ENCODE data around the gene SUMO3. TPM values are rescaled to one million over a fixed set of nuclear protein-coding genes. Genes with fewer than 3 reads are reported as not detected.
"Not testable (repeated sequence)": the region's sequence is repeated elsewhere in the genome, so short reads cannot be mapped to it uniquely, and the experiment has no call there.

SUMO3 gene
- total RNA-seq, 1 experiment from 2014 or later, result 70.3 TPM

DNA sequence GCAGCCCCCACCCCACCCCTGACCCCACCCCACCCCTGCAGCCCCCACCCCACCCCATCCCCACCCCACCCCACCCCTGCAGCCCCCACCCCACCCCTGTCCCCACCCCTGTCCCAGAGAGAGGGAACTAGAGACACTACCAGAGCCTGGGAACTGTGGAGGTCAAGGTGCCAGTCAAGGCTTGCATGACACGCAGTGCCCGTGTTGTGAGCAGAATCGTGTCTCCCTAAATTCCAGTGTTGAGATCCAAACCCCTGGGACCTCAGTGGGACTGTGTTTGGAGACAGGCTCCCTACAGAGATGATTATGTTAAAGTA, 18.4 kb upstream of the SUMO3 start:
- no peaks in the 10 kb centered on the region for H4K20me1 ChIP-seq (ENCODE audit: insufficient read depth, low read depth, low read length)
- no peaks in the 10 kb centered on the region for H3K36me3 ChIP-seq (ENCODE audit: insufficient read depth, low read length)
- no peak overlapping the region for H3K4me2 ChIP-seq (ENCODE audit: low read depth, low read length, poor library complexity, severe bottlenecking)
- no peaks in the 10 kb centered on the region for H3K9me3 ChIP-seq (ENCODE audit: low read length)
- no peak overlapping the region for H3K4me3 ChIP-seq (ENCODE audit: low read length)
- no peak overlapping the region for H3K27ac ChIP-seq (ENCODE audit: low read length)
- no peaks in the 10 kb centered on the region for H3K9me2 ChIP-seq (replicated peaks; ENCODE audit: insufficient read depth, low read length)
- peaks cover 5% of the 10 kb centered on the region for H3K4me1 ChIP-seq (ENCODE audit: low read length)
- no peaks in the 10 kb centered on the region for H3K27me3 ChIP-seq (ENCODE audit: low read length)
- no peaks in the 10 kb centered on the region for H3K79me2 ChIP-seq (ENCODE audit: low read length)
- no peak overlapping the region for H3K9ac ChIP-seq (ENCODE audit: low read length)
- no peak overlapping the region for H2AFZ ChIP-seq (ENCODE audit: low read length)
- no peak for DNase-seq

DNA sequence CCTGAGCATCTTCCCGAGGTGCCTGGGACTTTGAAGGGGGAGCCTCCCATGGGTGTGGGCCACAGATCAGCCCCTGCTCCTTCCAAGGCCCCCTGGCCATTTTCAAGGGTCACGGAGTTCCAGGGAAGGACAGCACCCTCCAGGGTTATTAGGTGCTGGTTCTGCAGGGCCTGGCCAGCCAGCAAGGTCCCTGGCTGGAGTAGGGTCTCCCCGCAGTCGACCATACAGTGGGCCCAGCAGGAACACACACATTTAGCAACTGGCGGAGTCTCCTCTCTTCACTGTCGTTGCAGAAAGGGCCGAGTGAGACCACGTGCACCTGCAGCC, 17.7 kb upstream of the SUMO3 start:
- Histone ChIP-seq H3K4me1 (ENCODE audit: low read length) (peaks cover 9% of the 10 kb centered on the region), H3K79me2 (ENCODE audit: low read length) (no peaks in the 10 kb centered on the region), H2AFZ (ENCODE audit: low read length) (no peak overlapping the region), H3K4me2 (ENCODE audit: low read depth, low read length, poor library complexity, severe bottlenecking) (no peak overlapping the region), H3K9ac (ENCODE audit: low read length) (no peak overlapping the region), H3K36me3 (ENCODE audit: insufficient read depth, low read length) (no peaks in the 10 kb centered on the region), H3K27me3 (ENCODE audit: low read length) (no peaks in the 10 kb centered on the region), H3K4me3 (ENCODE audit: low read length) (no peak overlapping the region), H4K20me1 (ENCODE audit: insufficient read depth, low read depth, low read length) (no peaks in the 10 kb centered on the region), H3K9me3 (ENCODE audit: low read length) (no peaks in the 10 kb centered on the region), H3K27ac (ENCODE audit: low read length) (no peak overlapping the region), H3K9me2 (replicated peaks; ENCODE audit: insufficient read depth, low read length) (no peaks in the 10 kb centered on the region)
- DNase-seq, result no peak

DNA sequence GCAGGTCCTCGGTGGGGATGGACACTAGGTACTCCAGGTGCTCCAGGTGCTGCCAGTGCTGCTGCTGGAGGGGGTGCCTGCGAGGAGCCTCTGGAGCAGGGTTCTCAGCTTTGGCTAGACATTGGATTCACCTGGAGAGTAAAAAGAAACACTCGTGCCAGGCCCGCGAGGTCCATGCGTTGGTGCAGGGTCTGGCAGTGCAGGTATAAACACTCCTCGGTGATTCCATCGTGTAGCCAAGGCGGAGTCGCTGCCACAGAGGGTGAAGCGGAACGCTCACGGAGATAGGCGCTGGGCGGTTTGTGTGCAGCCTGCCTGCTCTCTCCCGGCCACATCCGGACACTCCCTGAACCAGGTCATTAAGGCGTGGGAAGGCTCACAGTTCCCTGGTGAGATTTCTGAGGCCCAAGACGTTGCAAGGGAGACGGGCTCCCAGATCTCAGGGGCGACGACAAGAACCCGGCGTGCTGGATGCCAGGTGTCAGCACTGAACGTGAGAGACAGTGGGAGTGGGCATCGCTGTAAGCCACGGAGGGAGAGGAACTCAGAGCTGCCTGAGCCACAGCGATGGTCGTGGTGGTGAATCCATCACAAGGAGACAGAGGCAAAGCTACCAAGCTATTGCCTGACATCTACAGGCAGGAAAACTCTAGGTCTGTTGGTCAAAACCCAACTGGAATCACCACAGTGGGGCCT, 17.2 kb upstream of the SUMO3 start:
- H3K4me2 ChIP-seq (ENCODE audit: low read depth, low read length, poor library complexity, severe bottlenecking), result no peak overlapping the region
- no peak overlapping the region for H3K9ac ChIP-seq (ENCODE audit: low read length)
- DNase-seq, result no peak
- H3K27ac ChIP-seq (ENCODE audit: low read length), result no peak overlapping the region
- H3K9me3 ChIP-seq (ENCODE audit: low read length), result no peaks in the 10 kb centered on the region
- no peak overlapping the region for H3K4me3 ChIP-seq (ENCODE audit: low read length)
- no peaks in the 10 kb centered on the region for H3K9me2 ChIP-seq (replicated peaks; ENCODE audit: insufficient read depth, low read length)
- no peaks in the 10 kb centered on the region for H3K36me3 ChIP-seq (ENCODE audit: insufficient read depth, low read length)
- no peaks in the 10 kb centered on the region for H3K27me3 ChIP-seq (ENCODE audit: low read length)
- H4K20me1 ChIP-seq (ENCODE audit: insufficient read depth, low read depth, low read length), result no peaks in the 10 kb centered on the region
- no peak overlapping the region for H2AFZ ChIP-seq (ENCODE audit: low read length)
- H3K79me2 ChIP-seq (ENCODE audit: low read length), result no peaks in the 10 kb centered on the region
- H3K4me1 ChIP-seq (ENCODE audit: low read length), result peaks cover 9% of the 10 kb centered on the region

DNA sequence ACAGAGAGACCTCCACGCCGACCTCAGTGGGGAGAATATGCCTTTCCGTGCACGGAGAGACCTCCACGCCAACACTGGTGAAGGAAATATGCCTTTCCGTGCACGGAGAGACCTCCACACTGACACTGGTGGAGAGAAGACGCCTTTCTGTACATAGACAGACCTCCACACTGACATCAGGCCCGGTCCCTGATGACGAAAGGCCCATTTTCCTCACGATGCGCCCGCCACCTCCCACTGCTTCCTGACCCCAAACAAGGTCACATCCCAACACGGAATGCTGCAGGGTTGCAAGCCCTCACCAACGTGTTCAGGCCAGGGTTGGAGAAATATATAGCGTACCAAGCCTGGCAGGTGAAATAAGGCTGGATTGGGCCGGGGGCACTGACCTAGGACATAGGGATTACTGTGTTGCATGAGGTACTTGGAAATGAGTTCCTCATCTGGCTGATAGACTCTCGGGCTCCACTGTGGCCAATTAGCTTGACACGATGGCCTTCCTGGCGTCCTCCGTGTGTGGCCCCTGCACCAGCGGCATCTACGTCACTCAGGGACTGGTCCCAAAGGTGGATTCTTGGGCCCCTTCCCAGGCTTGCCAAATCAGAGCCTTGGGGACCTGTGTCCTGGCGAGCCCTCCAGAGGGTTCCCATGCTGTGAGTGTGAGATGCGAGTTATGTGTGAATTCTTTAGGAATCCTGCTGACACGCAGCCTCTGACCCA, 16.5 kb upstream of the SUMO3 start:
- Histone ChIP-seq H3K36me3 (ENCODE audit: insufficient read depth, low read length) (no peaks in the 10 kb centered on the region), H4K20me1 (ENCODE audit: insufficient read depth, low read depth, low read length) (no peaks in the 10 kb centered on the region), H3K4me2 (ENCODE audit: low read depth, low read length, poor library complexity, severe bottlenecking) (no peak overlapping the region), H3K4me3 (ENCODE audit: low read length) (no peak overlapping the region), H2AFZ (ENCODE audit: low read length) (no peak overlapping the region), H3K27me3 (ENCODE audit: low read length) (no peaks in the 10 kb centered on the region), H3K9me3 (ENCODE audit: low read length) (no peaks in the 10 kb centered on the region), H3K9me2 (replicated peaks; ENCODE audit: insufficient read depth, low read length) (no peaks in the 10 kb centered on the region), H3K79me2 (ENCODE audit: low read length) (no peaks in the 10 kb centered on the region), H3K9ac (ENCODE audit: low read length) (no peak overlapping the region), H3K4me1 (ENCODE audit: low read length) (peaks cover 9% of the 10 kb centered on the region), H3K27ac (ENCODE audit: low read length) (no peak overlapping the region)
- no peak for DNase-seq

DNA sequence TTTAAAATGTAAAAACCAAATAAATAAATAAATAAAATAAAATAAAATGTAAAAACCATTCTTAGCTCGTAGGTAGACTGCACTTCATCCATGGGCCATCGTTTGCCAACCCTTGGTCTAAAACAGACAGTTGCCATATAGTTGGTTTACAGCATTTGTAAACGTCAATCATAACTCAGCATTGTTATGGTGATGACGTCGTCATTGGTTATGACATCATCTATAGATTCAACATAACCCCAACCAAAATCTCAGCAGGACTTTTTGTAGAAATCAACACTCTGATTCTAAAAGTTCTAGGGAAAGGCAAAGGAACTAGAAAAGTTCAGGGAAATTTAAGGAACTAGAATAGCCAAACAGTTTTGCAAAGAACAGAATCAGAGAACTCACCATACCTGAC, 15.8 kb upstream of the SUMO3 start:
- Histone ChIP-seq H3K79me2 (ENCODE audit: low read length) (no peaks in the 10 kb centered on the region), H2AFZ (ENCODE audit: low read length) (no peak overlapping the region), H3K27ac (ENCODE audit: low read length) (no peak overlapping the region), H3K4me3 (ENCODE audit: low read length) (no peak overlapping the region), H3K4me1 (ENCODE audit: low read length) (peaks cover 9% of the 10 kb centered on the region), H3K9ac (ENCODE audit: low read length) (no peak overlapping the region), H3K36me3 (ENCODE audit: insufficient read depth, low read length) (no peaks in the 10 kb centered on the region), H3K9me3 (ENCODE audit: low read length) (peaks cover 4% of the 10 kb centered on the region), H4K20me1 (ENCODE audit: insufficient read depth, low read depth, low read length) (no peaks in the 10 kb centered on the region), H3K4me2 (ENCODE audit: low read depth, low read length, poor library complexity, severe bottlenecking) (no peak overlapping the region), H3K27me3 (ENCODE audit: low read length) (peaks cover 3% of the 10 kb centered on the region; the same call in 1 of the 2 replicates), H3K9me2 (replicated peaks; ENCODE audit: insufficient read depth, low read length) (no peaks in the 10 kb centered on the region)
- DNase-seq, result no peak

DNA sequence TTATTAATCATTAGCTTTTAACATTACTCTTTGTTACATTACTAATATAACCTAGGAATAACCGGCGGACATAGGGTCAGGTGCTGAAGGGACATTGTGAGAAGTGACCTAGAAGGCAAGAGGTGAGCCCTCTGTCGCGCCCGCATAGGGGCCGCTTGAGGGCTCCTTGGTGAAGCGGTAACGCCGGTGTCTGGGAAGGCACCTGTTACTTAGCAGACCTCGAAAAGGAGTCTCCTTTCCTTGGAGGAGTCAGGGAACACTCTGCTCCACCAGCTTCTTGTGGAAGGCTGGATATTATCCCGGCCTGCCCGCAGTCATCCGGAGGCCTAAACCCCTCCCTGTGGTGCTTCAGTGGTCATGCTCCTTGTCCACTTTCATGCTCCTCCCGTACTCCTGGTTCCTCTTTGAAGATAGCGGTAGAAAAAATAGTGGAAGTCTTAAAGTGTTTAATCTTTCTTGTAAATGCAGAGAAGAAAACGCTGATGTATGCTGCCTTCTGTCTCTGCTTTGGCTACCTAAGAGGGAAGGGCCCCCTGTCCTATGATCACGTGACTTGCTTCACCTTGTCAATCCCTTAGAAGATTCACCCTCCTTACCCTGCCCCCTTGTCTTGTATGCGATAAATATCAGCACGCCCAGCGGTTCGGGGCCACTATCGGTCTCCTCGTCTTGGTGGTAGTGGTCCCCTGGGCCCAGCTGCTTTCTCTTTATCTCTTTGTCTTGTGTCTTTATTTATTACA, 14.8 kb upstream of the SUMO3 start:
- H4K20me1 ChIP-seq (ENCODE audit: insufficient read depth, low read depth, low read length); DNase-seq; H3K4me3 ChIP-seq (ENCODE audit: low read length); H3K79me2 ChIP-seq (ENCODE audit: low read length); H3K27me3 ChIP-seq (ENCODE audit: low read length); H3K9me2 ChIP-seq (replicated peaks; ENCODE audit: insufficient read depth, low read length); H3K4me2 ChIP-seq (ENCODE audit: low read depth, low read length, poor library complexity, severe bottlenecking); H2AFZ ChIP-seq (ENCODE audit: low read length); H3K27ac ChIP-seq (ENCODE audit: low read length); H3K4me1 ChIP-seq (ENCODE audit: low read length); H3K36me3 ChIP-seq (ENCODE audit: insufficient read depth, low read length); H3K9ac ChIP-seq (ENCODE audit: low read length): not testable (repeated sequence)
- peaks cover 12% of the 10 kb centered on the region for H3K9me3 ChIP-seq (ENCODE audit: low read length)

DNA sequence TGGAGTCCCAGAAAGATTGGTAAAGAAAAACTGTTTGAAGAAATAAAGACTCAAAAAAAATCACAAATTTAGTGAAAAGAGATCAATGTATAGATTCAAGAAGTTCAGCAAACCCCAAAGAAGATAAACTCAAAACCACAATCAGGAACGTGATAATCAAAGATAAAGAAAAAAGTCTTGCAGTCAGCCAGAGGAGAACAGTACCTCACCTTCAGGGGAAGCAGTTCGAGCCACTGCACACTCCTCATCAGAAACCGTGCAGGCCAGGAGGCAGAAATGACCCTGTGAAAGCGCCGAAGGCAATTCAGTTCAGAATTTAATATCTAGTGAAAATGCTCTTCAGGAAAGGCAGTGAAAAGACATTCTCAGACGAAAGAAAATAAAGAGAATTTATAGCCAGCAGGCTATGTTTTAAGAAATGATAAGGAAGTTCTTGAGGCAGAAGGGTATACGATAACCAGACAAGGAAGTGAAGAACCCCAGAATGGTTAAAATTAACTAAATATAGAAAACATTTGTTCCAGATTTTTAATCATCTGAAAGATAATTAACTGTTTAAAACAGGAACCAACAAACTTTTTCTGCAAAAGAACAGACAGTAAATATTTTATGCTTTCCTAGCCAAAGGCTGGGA, 13.5 kb upstream of the SUMO3 start:
- no peak overlapping the region for H3K4me3 ChIP-seq (ENCODE audit: low read length)
- H3K27ac ChIP-seq (ENCODE audit: low read length), result no peak overlapping the region
- no peaks in the 10 kb centered on the region for H4K20me1 ChIP-seq (ENCODE audit: insufficient read depth, low read depth, low read length)
- no peaks in the 10 kb centered on the region for H3K9me2 ChIP-seq (replicated peaks; ENCODE audit: insufficient read depth, low read length)
- H3K36me3 ChIP-seq (ENCODE audit: insufficient read depth, low read length), result no peaks in the 10 kb centered on the region
- H3K9ac ChIP-seq (ENCODE audit: low read length), result no peak overlapping the region
- H3K4me1 ChIP-seq (ENCODE audit: low read length), result peaks cover 9% of the 10 kb centered on the region
- peaks cover 10% of the 10 kb centered on the region; the same call in 1 of the 2 replicates for H3K27me3 ChIP-seq (ENCODE audit: low read length)
- H3K9me3 ChIP-seq (ENCODE audit: low read length), result peaks cover 12% of the 10 kb centered on the region
- no peak for DNase-seq
- no peaks in the 10 kb centered on the region for H3K79me2 ChIP-seq (ENCODE audit: low read length)
- H2AFZ ChIP-seq (ENCODE audit: low read length), result no peak overlapping the region
- peak overlapping the region; percentile 16 for H3K4me2 ChIP-seq (ENCODE audit: low read depth, low read length, poor library complexity, severe bottlenecking)

DNA sequence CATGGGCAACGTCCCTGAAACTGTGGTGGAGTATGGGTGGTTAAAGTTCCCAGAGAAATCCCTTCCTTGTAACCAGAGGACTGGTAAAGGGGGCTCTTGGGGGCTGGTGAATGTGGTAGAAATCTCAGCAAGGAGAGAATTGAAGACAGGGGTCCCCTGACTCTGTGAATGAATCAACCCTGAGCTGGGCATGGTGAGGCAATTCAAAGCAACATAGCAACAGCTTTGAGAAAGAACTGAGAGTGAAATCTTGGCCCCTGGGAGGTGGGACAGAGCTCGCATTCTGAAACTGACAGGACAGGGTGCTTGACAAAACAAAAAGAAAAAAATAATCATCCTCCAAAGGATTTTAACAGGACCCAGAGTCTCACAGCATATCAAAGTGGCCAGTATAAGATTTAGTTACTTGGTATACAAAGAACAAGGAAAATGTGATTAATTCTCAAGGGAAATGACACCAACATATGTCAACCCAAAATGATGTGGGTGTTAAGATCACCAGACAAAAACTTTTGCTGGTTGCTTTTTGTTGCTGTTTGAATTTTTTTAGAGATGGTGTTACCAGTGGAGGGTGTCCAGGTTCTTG, 11.7 kb upstream of the SUMO3 start:
- Histone ChIP-seq H3K9ac (ENCODE audit: low read length) (no peak overlapping the region), H3K4me2 (ENCODE audit: low read depth, low read length, poor library complexity, severe bottlenecking) (no peak overlapping the region), H3K79me2 (ENCODE audit: low read length) (no peaks in the 10 kb centered on the region), H2AFZ (ENCODE audit: low read length) (no peak overlapping the region), H3K9me2 (replicated peaks; ENCODE audit: insufficient read depth, low read length) (no peaks in the 10 kb centered on the region), H3K27ac (ENCODE audit: low read length) (no peak overlapping the region), H3K27me3 (ENCODE audit: low read length) (peaks cover 10% of the 10 kb centered on the region; the same call in 1 of the 2 replicates), H3K9me3 (ENCODE audit: low read length) (peaks cover 12% of the 10 kb centered on the region), H3K4me3 (ENCODE audit: low read length) (no peak overlapping the region), H3K4me1 (ENCODE audit: low read length) (peaks cover 9% of the 10 kb centered on the region), H4K20me1 (ENCODE audit: insufficient read depth, low read depth, low read length) (no peaks in the 10 kb centered on the region), H3K36me3 (ENCODE audit: insufficient read depth, low read length) (no peaks in the 10 kb centered on the region)
- DNase-seq, result no peak

Data from Karpas-422 (cell line).